MCF 10A (cell line): Measurements from ENCODE around the gene SMIM17. TPM values are rescaled to one million over a fixed set of nuclear protein-coding genes. Genes with fewer than 3 reads are reported as not detected.
"Not testable (repeated sequence)": the region's sequence is repeated elsewhere in the genome, so short reads cannot be mapped to it uniquely, and the experiment has no call there.

ENCODE experiments used
- BruUV-seq: library from RNA; stranded (reverse); fragments of 400-500 nt; replicated peaks from 2 replicates; lab custom pipeline; 2021; lab: Mats Ljungman, UMichigan
- CTCF ChIA-PET: fragments of 300-600 bp; sonication (Branson Sonifier 250); formaldehyde crosslinking; extraction: SDS; loops from one replicate; lab custom pipeline; 2021; ENCODE audit warnings: antibody characterized with exemption, inconsistent platforms; lab: Yijun Ruan, JAX
- POLR2A ChIA-PET: fragments of 300-600, 350-650 bp; sonication (Branson Sonifier 250); formaldehyde crosslinking; extraction: SDS; loops from one replicate; lab custom pipeline; 2020; ENCODE audit warnings: antibody characterized with exemption, inconsistent platforms; lab: Yijun Ruan, JAX
- DNase-seq: peaks from one replicate; pipeline ENCODE4 v3.0.0-alpha.2; 2018; ENCODE audit not compliant: unreplicated experiment
- H3K27ac Mint-ChIP-seq: one replicate; pipeline ENCODE4 v1.8.0; 2022; ENCODE audit warnings: mild to moderate bottlenecking, low read depth, mixed read lengths; ENCODE audit not compliant: unreplicated experiment
- H3K27me3 Mint-ChIP-seq: one replicate; pipeline ENCODE4 v1.8.0; 2022; ENCODE audit warnings: mixed read lengths; ENCODE audit not compliant: insufficient read depth, unreplicated experiment
- H3K36me3 Mint-ChIP-seq: one replicate; pipeline ENCODE4 v1.8.0; 2022; ENCODE audit warnings: mild to moderate bottlenecking, moderate library complexity, mixed read lengths; ENCODE audit not compliant: insufficient read depth, unreplicated experiment
- H3K4me1 Mint-ChIP-seq: one replicate; pipeline ENCODE4 v1.8.0; 2022; ENCODE audit warnings: mixed read lengths; ENCODE audit not compliant: insufficient read depth, unreplicated experiment
- H3K4me3 Mint-ChIP-seq: one replicate; pipeline ENCODE4 v1.8.0; 2022; ENCODE audit warnings: mild to moderate bottlenecking, moderate library complexity, mixed read lengths; ENCODE audit not compliant: unreplicated experiment
- H3K9me3 Mint-ChIP-seq: one replicate; pipeline ENCODE4 v1.8.0; 2022; ENCODE audit warnings: mixed read lengths; ENCODE audit not compliant: unreplicated experiment
- CTCF ChIP-seq: fragments of 200-600 bp; IDR thresholded peaks from one replicate; pipeline ENCODE4 v1.8.0; 2022; ENCODE audit warnings: antibody characterized with exemption, mild to moderate bottlenecking; ENCODE audit not compliant: unreplicated experiment
- intact Hi-C: fragments of 100-400 bp; cut with micrococcal nuclease; formaldehyde crosslinking; loops from 2 replicates; pipeline ENCODE4 v1.14.1; 2022
- total RNA-seq: library from RNA; stranded (reverse); gene quantifications from 2 replicates; pipeline ENCODE4 v1.2.3, GENCODE V29; 2022

SMIM17 gene
- total RNA-seq, 1 experiment from 2014 or later: not detected

GRCh38 chr19:56670401-56670960 is 27.5 kb downstream of the SMIM17 start:
- no peak for DNase-seq
- no peak overlapping the region for H3K4me3 Mint-ChIP-seq
- H3K27ac Mint-ChIP-seq: no peak overlapping the region
- H3K9me3 Mint-ChIP-seq: no peaks in the 10 kb centered on the region
- TF ChIP-seq CTCF: no peak
- no TSS peak for BruUV-seq
- ChIA-PET POLR2A (no interaction called here), CTCF (interaction anchor here (1.0 kb wide), 1 partner anchor 12 kb away, joined by 3 read pairs; no protein-coding TSS in a partner anchor)
- no peaks in the 10 kb centered on the region for H3K4me1 Mint-ChIP-seq
- H3K27me3 Mint-ChIP-seq: no peaks in the 10 kb centered on the region
- no peaks in the 10 kb centered on the region for H3K36me3 Mint-ChIP-seq
- intact Hi-C loops: no loop called here

- DNase-seq: no peak
- H3K36me3 Mint-ChIP-seq: no peaks in the 10 kb centered on the region
- H3K9me3 Mint-ChIP-seq: no peaks in the 10 kb centered on the region
- intact Hi-C loops: no loop called here
- CTCF ChIA-PET: no interaction called here
- no TSS peak for BruUV-seq
- no peak overlapping the region for H3K4me3 Mint-ChIP-seq
- no peak overlapping the region for H3K27ac Mint-ChIP-seq
- no peaks in the 10 kb centered on the region for H3K27me3 Mint-ChIP-seq
- no peaks in the 10 kb centered on the region for H3K4me1 Mint-ChIP-seq
- no peak for TF ChIP-seq CTCF
- POLR2A ChIA-PET: no interaction called here
Observed at GRCh38 chr19:56670961-56671612, 28.1 kb downstream of the SMIM17 start.

GRCh38 chr19:56671613-56671994 is 28.6 kb downstream of the SMIM17 start, which contains the start of gene ZNF835:
Gene ZNF835 (minus strand): TSS chr19:56671757. CDS start chr19:56665198, 6,559 bp downstream.
- Mint-ChIP-seq H3K27me3 (no peaks in the 10 kb centered on the region), H3K9me3 (no peaks in the 10 kb centered on the region), H3K27ac (no peak within 1 kb of the TSS), H3K36me3 (no peaks in the 10 kb centered on the region), H3K4me3 (no peak within 1 kb of the TSS), H3K4me1 (no peaks in the 10 kb centered on the region)
- intact Hi-C loops: no loop called here
- no TSS peak for BruUV-seq
- no peak for DNase-seq
- ChIA-PET CTCF (no interaction called here), POLR2A (no interaction called here)
- TF ChIP-seq CTCF: no peak

GRCh38 chr19:56672610-56673009 is 29.7 kb downstream of the SMIM17 start:
- H3K9me3 Mint-ChIP-seq, H3K27ac Mint-ChIP-seq, intact Hi-C loops, H3K4me1 Mint-ChIP-seq, H3K4me3 Mint-ChIP-seq, POLR2A ChIA-PET, H3K36me3 Mint-ChIP-seq, BruUV-seq, H3K27me3 Mint-ChIP-seq, DNase-seq, CTCF ChIA-PET: not testable (repeated sequence)
